Activated CD4-positive, alpha-beta T cell treated with anti-CD3 and anti-CD28 coated beads, Interleukin-2, amount 10 ng/mL, durations not matched to agents 24 days and 14 days (primary cell): ENCODE data around the gene P2RY12. TPM values are rescaled to one million over a fixed set of nuclear protein-coding genes. Genes with fewer than 3 reads are reported as not detected.

Experiments
- DNase-seq: peaks from one replicate; pipeline ENCODE4 v3.0.0; 2022
- H3K27ac Mint-ChIP-seq: one replicate; pipeline ENCODE4 v1.8.0; 2022; ENCODE audit warnings: mild to moderate bottlenecking, mixed read lengths
- H3K27me3 Mint-ChIP-seq: one replicate; pipeline ENCODE4 v1.8.0; 2022; ENCODE audit warnings: mixed read lengths
- H3K36me3 Mint-ChIP-seq: one replicate; pipeline ENCODE4 v1.8.0; 2022; ENCODE audit warnings: low read depth, mild to moderate bottlenecking, mixed read lengths
- H3K4me1 Mint-ChIP-seq: one replicate; pipeline ENCODE4 v1.8.0; 2021; ENCODE audit warnings: mixed read lengths
- H3K4me3 Mint-ChIP-seq: one replicate; pipeline ENCODE4 v1.8.0; 2022; ENCODE audit warnings: mild to moderate bottlenecking, moderate library complexity, mixed read lengths
- H3K9me3 Mint-ChIP-seq: one replicate; pipeline ENCODE4 v1.8.0; 2021; ENCODE audit warnings: mixed read lengths
- intact Hi-C: fragments of 100-400 bp; cut with micrococcal nuclease; formaldehyde crosslinking; loops from one replicate; pipeline ENCODE4 v1.15.1; 2023
- total RNA-seq: library from RNA; stranded (reverse); gene quantifications from 2 replicates; pipeline ENCODE4 v1.2.3, GENCODE V29; 2022

Gene P2RY12
- total RNA-seq, 1 donor from 2014 or later: not detected

GRCh38 chr3:151347432-151347831, 37.1 kb downstream of the P2RY12 start:
- Mint-ChIP-seq H3K9me3 (no peaks in the 10 kb centered on the region), H3K4me1 (peaks cover 18% of the 10 kb centered on the region), H3K27me3 (peaks cover 44% of the 10 kb centered on the region), H3K4me3 (no peak overlapping the region), H3K27ac (no peak overlapping the region), H3K36me3 (no peaks in the 10 kb centered on the region)
- no peak for DNase-seq
- intact Hi-C loops: no loop called here

GRCh38 chr3:151346292-151346691, 38.3 kb downstream of the P2RY12 start:
- H3K27me3 Mint-ChIP-seq: peaks cover 44% of the 10 kb centered on the region
- peaks cover 8% of the 10 kb centered on the region for H3K4me1 Mint-ChIP-seq
- no peak overlapping the region for H3K27ac Mint-ChIP-seq
- no peaks in the 10 kb centered on the region for H3K36me3 Mint-ChIP-seq
- no peak for DNase-seq
- H3K4me3 Mint-ChIP-seq: no peak overlapping the region
- intact Hi-C loops: no loop called here
- H3K9me3 Mint-ChIP-seq: no peaks in the 10 kb centered on the region

GRCh38 chr3:151345859-151346258, 38.7 kb downstream of the P2RY12 start:
- Mint-ChIP-seq H3K27me3 (peaks cover 46% of the 10 kb centered on the region), H3K4me3 (no peak overlapping the region), H3K9me3 (no peaks in the 10 kb centered on the region), H3K27ac (no peak overlapping the region), H3K4me1 (peaks cover 6% of the 10 kb centered on the region), H3K36me3 (no peaks in the 10 kb centered on the region)
- intact Hi-C loops: no loop called here
- no peak for DNase-seq

GRCh38 chr3:151331696-151332095, 52.9 kb downstream of the P2RY12 start:
- Mint-ChIP-seq H3K36me3 (no peaks in the 10 kb centered on the region), H3K4me1 (peaks cover 11% of the 10 kb centered on the region), H3K9me3 (no peaks in the 10 kb centered on the region), H3K27me3 (peaks cover 29% of the 10 kb centered on the region), H3K27ac (no peak overlapping the region), H3K4me3 (no peak overlapping the region)
- intact Hi-C loops: no loop called here
- DNase-seq: no peak

GRCh38 chr3:151330899-151331298, 53.7 kb downstream of the P2RY12 start:
- peaks cover 27% of the 10 kb centered on the region for H3K27me3 Mint-ChIP-seq
- intact Hi-C loops: no loop called here
- no peak overlapping the region for H3K27ac Mint-ChIP-seq
- H3K4me1 Mint-ChIP-seq: peaks cover 11% of the 10 kb centered on the region
- H3K4me3 Mint-ChIP-seq: no peak overlapping the region
- no peaks in the 10 kb centered on the region for H3K9me3 Mint-ChIP-seq
- no peak for DNase-seq
- no peaks in the 10 kb centered on the region for H3K36me3 Mint-ChIP-seq

GRCh38 chr3:151330379-151330778, 54.2 kb downstream of the P2RY12 start:
- Mint-ChIP-seq H3K4me1 (peaks cover 11% of the 10 kb centered on the region), H3K4me3 (no peak overlapping the region), H3K36me3 (no peaks in the 10 kb centered on the region), H3K27me3 (peaks cover 26% of the 10 kb centered on the region), H3K9me3 (no peaks in the 10 kb centered on the region), H3K27ac (no peak overlapping the region)
- no peak for DNase-seq
- intact Hi-C loops: no loop called here

GRCh38 chr3:151329363-151329762, 55.2 kb downstream of the P2RY12 start, which contains the start of gene P2RY13:
Gene P2RY13, minus strand, starts transcription at chr3:151329549. Its CDS starts 21 bp downstream, at chr3:151329528.
- Mint-ChIP-seq H3K4me1 (peaks cover 11% of the 10 kb centered on the region), H3K9me3 (no peaks in the 10 kb centered on the region), H3K27me3 (peaks cover 27% of the 10 kb centered on the region), H3K36me3 (no peaks in the 10 kb centered on the region), H3K27ac (peak within 1 kb of the TSS; percentile 16), H3K4me3 (peak within 1 kb of the TSS; percentile 16)
- no peak for DNase-seq
- intact Hi-C loops: loop anchor here (5.0 kb wide), 1 partner anchor 162 kb away; no protein-coding TSS in a partner anchor

GRCh38 chr3:151328298-151328995, 56.1 kb downstream of the P2RY12 start:
- H3K9me3 Mint-ChIP-seq: peaks cover 2% of the 10 kb centered on the region
- peaks cover 30% of the 10 kb centered on the region for H3K27me3 Mint-ChIP-seq
- peak; percentile 68 for DNase-seq

GRCh38 chr3:151327571-151328198, 56.9 kb downstream of the P2RY12 start:
- Mint-ChIP-seq H3K27me3 (peaks cover 30% of the 10 kb centered on the region), H3K4me1 (peaks cover 9% of the 10 kb centered on the region), H3K27ac (no peak overlapping the region), H3K36me3 (peaks cover 2% of the 10 kb centered on the region), H3K9me3 (peaks cover 7% of the 10 kb centered on the region), H3K4me3 (no peak overlapping the region)
- intact Hi-C loops: loop anchor here (1.0 to 5.0 kb wide), 3 partner anchors 37 to 160 kb away; no protein-coding TSS in a partner anchor
- DNase-seq: no peak

More at GRCh38 chr3:151328298-151328995, 56.1 kb downstream of the P2RY12 start:
- intact Hi-C loops: loop anchor here (1.0 to 5.0 kb wide), 2 partner anchors 38 to 161 kb away; no protein-coding TSS in a partner anchor
- H3K27ac Mint-ChIP-seq: peak overlapping the region; percentile 16
- peaks cover under 1% of the 10 kb centered on the region for H3K36me3 Mint-ChIP-seq
- H3K4me1 Mint-ChIP-seq: peaks cover 13% of the 10 kb centered on the region
- peak overlapping the region; percentile 16 for H3K4me3 Mint-ChIP-seq

- intact Hi-C loops: no loop called here
- no peak for DNase-seq
- H3K4me3 Mint-ChIP-seq: no peak overlapping the region
- peaks cover 10% of the 10 kb centered on the region for H3K9me3 Mint-ChIP-seq
- peaks cover 2% of the 10 kb centered on the region for H3K36me3 Mint-ChIP-seq
- peaks cover 11% of the 10 kb centered on the region for H3K4me1 Mint-ChIP-seq
- peaks cover 14% of the 10 kb centered on the region for H3K27me3 Mint-ChIP-seq
- no peak overlapping the region for H3K27ac Mint-ChIP-seq
Measured at GRCh38 chr3:151322511-151322910, 62.0 kb downstream of the P2RY12 start.

- Mint-ChIP-seq H3K27ac (no peak overlapping the region), H3K9me3 (peaks cover 10% of the 10 kb centered on the region), H3K36me3 (peaks cover 2% of the 10 kb centered on the region), H3K4me3 (no peak overlapping the region), H3K4me1 (peaks cover 14% of the 10 kb centered on the region), H3K27me3 (peaks cover 14% of the 10 kb centered on the region)
- DNase-seq: no peak
- intact Hi-C loops: loop anchor here (2.0 kb wide), 1 partner anchor 17 kb away; no protein-coding TSS in a partner anchor
Measured at GRCh38 chr3:151321526-151321925, 63.0 kb downstream of the P2RY12 start.

- peaks cover 22% of the 10 kb centered on the region for H3K4me1 Mint-ChIP-seq
- H3K27ac Mint-ChIP-seq: no peak overlapping the region
- peaks cover 2% of the 10 kb centered on the region for H3K36me3 Mint-ChIP-seq
- H3K9me3 Mint-ChIP-seq: peaks cover 10% of the 10 kb centered on the region
- DNase-seq: no peak
- peaks cover 10% of the 10 kb centered on the region for H3K27me3 Mint-ChIP-seq
- intact Hi-C loops: loop anchor here (2.0 kb wide), 1 partner anchor 15 kb away; no protein-coding TSS in a partner anchor
- H3K4me3 Mint-ChIP-seq: no peak overlapping the region
Measured at GRCh38 chr3:151320131-151320530, 64.4 kb downstream of the P2RY12 start.

GRCh38 chr3:151319628-151320027, 64.9 kb downstream of the P2RY12 start:
- intact Hi-C loops: loop anchor here (2.0 to 5.0 kb wide), 2 partner anchors 15 to 37 kb away; no protein-coding TSS in a partner anchor
- H3K9me3 Mint-ChIP-seq: peaks cover 10% of the 10 kb centered on the region
- no peak overlapping the region for H3K4me3 Mint-ChIP-seq
- no peak overlapping the region for H3K27ac Mint-ChIP-seq
- DNase-seq: no peak
- H3K36me3 Mint-ChIP-seq: peaks cover 2% of the 10 kb centered on the region
- H3K4me1 Mint-ChIP-seq: peaks cover 22% of the 10 kb centered on the region
- H3K27me3 Mint-ChIP-seq: peaks cover 9% of the 10 kb centered on the region

- H3K27ac Mint-ChIP-seq: no peak overlapping the region
- peaks cover 6% of the 10 kb centered on the region for H3K27me3 Mint-ChIP-seq
- no peak overlapping the region for H3K4me3 Mint-ChIP-seq
- peaks cover 10% of the 10 kb centered on the region for H3K9me3 Mint-ChIP-seq
- peaks cover 21% of the 10 kb centered on the region for H3K4me1 Mint-ChIP-seq
- DNase-seq: no peak
- intact Hi-C loops: loop anchor here (5.0 kb wide), 1 partner anchor 37 kb away; no protein-coding TSS in a partner anchor
- peaks cover 2% of the 10 kb centered on the region for H3K36me3 Mint-ChIP-seq
Measured at GRCh38 chr3:151318991-151319390, 65.6 kb downstream of the P2RY12 start.
